IPS-15b (cell line): ENCODE results near the gene PLCB1.

Experiments
- H3K27me3 ChIP-seq: one replicate; pipeline ENCODE4 v1.6.1; 2013; ENCODE audit warnings: low read length; ENCODE audit not compliant: control insufficient read depth, insufficient read depth
- H3K36me3 ChIP-seq: one replicate; pipeline ENCODE4 v1.6.1; 2013; ENCODE audit warnings: low read length; ENCODE audit not compliant: control insufficient read depth, insufficient read depth
- H3K4me1 ChIP-seq: one replicate; pipeline ENCODE4 v1.6.1; 2013; ENCODE audit warnings: mild to moderate bottlenecking, low read length; ENCODE audit not compliant: control insufficient read depth, insufficient read depth
- H3K4me3 ChIP-seq: one replicate; pipeline ENCODE4 v1.5.1; 2013; ENCODE audit warnings: low read depth, low read length
- H3K9ac ChIP-seq: one replicate; pipeline ENCODE4 v1.6.1; 2013; ENCODE audit warnings: low read depth, mild to moderate bottlenecking, low read length
- H3K9me3 ChIP-seq: one replicate; pipeline ENCODE4 v1.6.1; 2013; ENCODE audit warnings: mild to moderate bottlenecking, low read length; ENCODE audit not compliant: control insufficient read depth, insufficient read depth

PLCB1 gene

DNA sequence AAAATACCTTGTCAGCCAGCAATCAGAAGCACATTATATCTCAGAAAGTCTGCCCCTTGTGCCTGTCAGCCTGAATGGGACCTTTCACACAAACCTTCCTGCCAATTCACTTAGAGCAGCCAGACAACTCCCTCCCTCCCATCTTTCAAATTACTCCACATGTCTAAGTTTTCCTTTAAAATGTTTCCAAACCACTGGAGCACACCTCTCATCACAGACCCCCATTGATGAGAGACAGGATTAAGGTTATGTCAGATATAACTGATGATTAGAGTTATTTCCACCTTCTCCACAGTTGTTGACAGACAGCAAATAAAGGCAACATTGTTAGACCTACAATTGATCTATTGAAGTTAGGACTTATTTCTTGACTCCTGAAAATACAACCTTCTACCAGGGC, 408.4 kb downstream of the PLCB1 start:
- Histone ChIP-seq H3K27me3 (no peaks in the 10 kb centered on the region), H3K4me3 (no peak overlapping the region), H3K4me1 (no peaks in the 10 kb centered on the region), H3K9ac (no peak overlapping the region), H3K9me3 (no peaks in the 10 kb centered on the region), H3K36me3 (no peaks in the 10 kb centered on the region)

DNA sequence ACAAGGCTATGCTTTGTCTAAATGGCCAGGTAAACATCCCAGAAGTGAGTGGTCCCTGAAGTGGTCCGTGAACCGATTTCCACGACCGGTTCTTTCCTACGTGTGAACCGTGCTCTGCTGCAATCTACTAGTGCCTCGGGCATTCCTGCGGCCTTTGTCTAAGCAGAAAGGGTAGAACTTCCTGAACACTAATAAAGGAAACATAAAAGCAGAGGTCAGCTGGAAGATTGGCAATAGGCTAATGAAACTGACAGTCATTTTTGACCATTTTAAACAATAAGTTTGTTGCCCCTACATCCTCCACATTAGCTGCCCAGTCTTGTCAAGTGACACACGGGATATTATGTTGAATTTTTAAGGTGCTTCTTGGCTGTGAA, 410.0 kb downstream of the PLCB1 start:
- Histone ChIP-seq H3K9ac (no peak overlapping the region), H3K27me3 (no peaks in the 10 kb centered on the region), H3K36me3 (no peaks in the 10 kb centered on the region), H3K9me3 (no peaks in the 10 kb centered on the region), H3K4me1 (no peaks in the 10 kb centered on the region), H3K4me3 (no peak overlapping the region)

DNA sequence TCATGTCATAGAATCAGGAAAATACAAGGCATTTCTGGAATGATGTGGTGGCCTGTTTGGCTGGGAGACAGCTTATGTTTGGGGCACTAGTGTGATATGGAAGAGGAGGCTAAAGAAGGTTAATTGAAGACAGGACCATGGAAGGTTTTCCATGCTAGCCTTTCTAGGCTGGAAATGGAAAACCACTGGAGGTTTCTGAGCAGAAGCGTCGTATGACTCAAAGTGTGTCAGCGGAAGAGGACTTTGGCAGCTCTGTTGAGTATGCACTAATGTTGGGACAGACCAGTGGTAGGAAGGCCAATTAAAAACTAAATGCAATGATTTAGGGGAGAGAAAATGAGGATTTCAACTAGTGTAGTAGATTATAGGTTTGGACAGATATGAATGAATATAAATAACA, 413.1 kb downstream of the PLCB1 start:
- Histone ChIP-seq H3K4me1 (no peaks in the 10 kb centered on the region), H3K9me3 (no peaks in the 10 kb centered on the region), H3K9ac (no peak overlapping the region), H3K4me3 (no peak overlapping the region), H3K27me3 (no peaks in the 10 kb centered on the region), H3K36me3 (no peaks in the 10 kb centered on the region)

DNA sequence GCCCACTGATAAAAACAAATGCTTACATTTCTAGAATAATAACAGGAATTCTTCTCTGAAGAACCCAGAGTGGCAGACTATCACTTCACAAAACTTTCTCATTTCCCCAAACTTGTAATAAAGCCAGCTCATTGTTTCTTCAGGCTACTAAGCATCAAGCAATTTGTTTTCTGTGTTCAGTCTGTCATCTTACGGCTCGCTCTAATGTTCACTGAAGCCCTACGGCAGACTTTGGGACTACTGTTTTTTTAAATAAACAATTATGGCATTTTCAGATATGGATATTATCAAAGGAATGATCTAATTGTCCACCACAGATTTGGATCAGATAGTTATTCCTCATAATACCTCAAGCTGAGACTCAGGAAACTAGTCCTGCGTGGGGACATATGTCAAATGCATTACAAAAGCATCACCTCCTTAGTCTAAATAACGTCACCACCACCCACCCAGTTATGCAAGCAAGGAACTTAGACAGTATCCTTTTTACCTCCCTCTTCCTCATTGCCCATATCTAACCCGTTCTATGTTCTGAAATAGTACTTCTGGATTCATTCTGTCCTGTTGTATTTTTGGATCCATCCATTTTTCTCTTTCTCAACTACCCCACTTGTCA, 415.1 kb downstream of the PLCB1 start:
- H3K9me3 ChIP-seq: no peaks in the 10 kb centered on the region
- H3K36me3 ChIP-seq: no peaks in the 10 kb centered on the region
- H3K9ac ChIP-seq: no peak overlapping the region
- H3K27me3 ChIP-seq: no peaks in the 10 kb centered on the region
- H3K4me3 ChIP-seq: no peak overlapping the region
- no peaks in the 10 kb centered on the region for H3K4me1 ChIP-seq

DNA sequence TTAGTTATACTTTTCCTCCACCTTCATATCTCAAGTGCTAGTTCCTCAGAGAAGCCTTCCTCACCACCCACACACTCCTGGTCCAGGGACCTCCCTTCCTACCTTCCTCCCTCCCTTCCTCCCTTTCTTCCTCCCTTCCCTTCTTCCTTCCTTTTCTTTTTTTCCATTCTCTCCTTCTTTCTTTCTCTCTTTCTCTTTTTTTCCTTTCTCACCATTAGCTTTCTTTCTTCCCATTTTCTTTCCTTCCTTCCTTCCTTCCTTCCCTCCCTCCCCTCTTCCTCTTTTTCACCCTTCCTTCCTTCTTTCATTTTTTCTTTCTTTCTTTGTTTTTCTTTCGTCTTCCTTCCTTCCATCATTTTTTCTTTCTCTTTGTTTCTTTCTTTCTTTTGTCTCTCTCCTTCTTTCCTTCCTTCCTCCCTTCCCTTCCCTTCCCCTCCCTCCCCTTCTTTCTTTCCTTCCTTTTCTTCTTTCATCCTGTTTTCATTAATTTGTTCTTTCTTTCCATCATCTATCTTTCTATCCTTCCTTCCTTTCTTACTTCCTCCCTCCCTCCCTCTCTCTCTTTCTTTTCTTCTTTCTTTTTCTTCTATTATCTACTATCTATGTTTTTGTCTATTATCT, 416.0 kb downstream of the PLCB1 start:
- no peak overlapping the region for H3K9ac ChIP-seq
- no peaks in the 10 kb centered on the region for H3K9me3 ChIP-seq
- H3K36me3 ChIP-seq: no peaks in the 10 kb centered on the region
- H3K27me3 ChIP-seq: no peaks in the 10 kb centered on the region
- H3K4me3 ChIP-seq: no peak overlapping the region
- no peaks in the 10 kb centered on the region for H3K4me1 ChIP-seq

DNA sequence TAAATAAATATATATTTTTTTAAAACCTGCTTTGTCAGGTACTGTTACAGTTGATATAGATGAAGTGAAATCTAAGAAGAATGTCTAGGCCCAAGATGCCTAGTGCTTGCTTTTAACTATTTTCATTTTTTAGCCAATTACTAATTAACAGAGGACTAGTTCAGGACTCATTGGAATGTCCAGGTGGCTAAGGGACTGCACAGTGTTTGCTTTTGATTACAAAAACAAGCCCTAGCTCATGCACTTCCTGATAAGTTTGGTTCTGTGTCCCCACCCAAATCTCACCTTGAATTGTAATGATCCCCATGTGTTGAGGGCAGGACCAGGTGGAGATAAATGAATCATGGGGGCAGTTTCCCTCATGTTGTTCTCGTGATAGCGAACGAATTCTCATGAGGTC, 417.1 kb downstream of the PLCB1 start:
- Histone ChIP-seq H3K9ac (no peak overlapping the region), H3K4me1 (no peaks in the 10 kb centered on the region), H3K36me3 (no peaks in the 10 kb centered on the region), H3K4me3 (no peak overlapping the region), H3K27me3 (no peaks in the 10 kb centered on the region), H3K9me3 (no peaks in the 10 kb centered on the region)

DNA sequence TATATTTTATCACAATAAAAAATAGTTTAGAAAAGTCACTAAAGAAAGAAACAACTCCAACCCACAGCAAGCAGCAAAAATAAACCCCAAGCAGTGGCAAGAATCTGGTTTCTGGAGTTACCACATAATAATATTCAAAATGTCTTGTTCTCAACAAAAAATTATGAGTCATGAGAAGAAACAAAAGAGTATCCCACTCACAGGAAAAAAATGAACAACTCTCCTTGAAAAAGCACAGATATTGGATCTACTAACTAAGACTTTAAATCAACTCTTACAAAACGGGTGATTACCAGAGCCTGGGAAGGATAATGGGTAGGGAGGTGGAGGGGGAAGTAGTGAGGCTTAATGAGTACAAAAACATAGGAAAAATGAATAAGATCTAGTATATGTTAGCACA, 425.6 kb downstream of the PLCB1 start:
- Histone ChIP-seq H3K9ac (no peak overlapping the region), H3K36me3 (no peaks in the 10 kb centered on the region), H3K4me3 (no peak overlapping the region), H3K9me3 (no peaks in the 10 kb centered on the region), H3K4me1 (no peaks in the 10 kb centered on the region), H3K27me3 (no peaks in the 10 kb centered on the region)

DNA sequence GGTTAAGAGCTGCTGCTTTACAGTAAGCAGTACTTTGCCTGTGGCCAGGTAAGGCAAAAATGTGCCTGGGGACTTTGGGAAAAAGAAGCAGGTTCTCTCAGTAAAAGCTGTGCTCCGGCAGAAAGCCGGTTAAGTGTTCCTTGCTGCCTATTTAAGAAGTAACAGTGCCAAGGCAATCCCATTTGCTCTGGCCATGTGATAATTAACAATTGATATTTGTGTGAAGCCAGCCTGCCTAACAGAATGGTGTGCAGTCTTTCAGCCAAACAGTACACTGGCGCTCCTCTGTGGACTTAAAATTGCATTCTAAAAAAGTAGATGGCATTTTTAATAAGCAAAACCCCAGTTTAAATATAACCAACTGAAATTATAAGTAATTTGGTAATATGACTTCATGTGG, 430.3 kb downstream of the PLCB1 start:
- Histone ChIP-seq H3K27me3 (no peaks in the 10 kb centered on the region), H3K4me3 (no peak overlapping the region), H3K36me3 (no peaks in the 10 kb centered on the region), H3K4me1 (no peaks in the 10 kb centered on the region), H3K9ac (no peak overlapping the region), H3K9me3 (no peaks in the 10 kb centered on the region)

DNA sequence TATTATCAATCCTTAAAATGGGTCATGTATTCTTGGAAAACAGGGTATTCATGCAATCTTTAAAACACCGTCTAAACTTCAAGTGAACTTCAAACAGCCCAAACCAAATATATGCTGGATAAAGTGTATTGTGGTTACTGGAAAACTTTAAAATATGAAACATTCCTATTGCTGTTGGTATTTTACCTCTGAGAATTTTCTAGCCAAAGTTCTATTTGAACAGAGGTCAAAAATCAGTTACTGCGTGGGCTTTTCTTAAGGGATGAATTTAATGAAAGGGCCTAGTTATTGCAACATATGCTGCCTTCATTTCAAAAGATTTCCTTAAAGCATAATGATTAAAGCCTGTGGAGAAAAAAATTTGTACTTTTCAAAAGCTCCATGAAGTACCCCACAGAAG, 436.0 kb downstream of the PLCB1 start:
- Histone ChIP-seq H3K9ac (no peak overlapping the region), H3K36me3 (no peaks in the 10 kb centered on the region), H3K4me1 (no peaks in the 10 kb centered on the region), H3K27me3 (no peaks in the 10 kb centered on the region), H3K4me3 (no peak overlapping the region), H3K9me3 (no peaks in the 10 kb centered on the region)

DNA sequence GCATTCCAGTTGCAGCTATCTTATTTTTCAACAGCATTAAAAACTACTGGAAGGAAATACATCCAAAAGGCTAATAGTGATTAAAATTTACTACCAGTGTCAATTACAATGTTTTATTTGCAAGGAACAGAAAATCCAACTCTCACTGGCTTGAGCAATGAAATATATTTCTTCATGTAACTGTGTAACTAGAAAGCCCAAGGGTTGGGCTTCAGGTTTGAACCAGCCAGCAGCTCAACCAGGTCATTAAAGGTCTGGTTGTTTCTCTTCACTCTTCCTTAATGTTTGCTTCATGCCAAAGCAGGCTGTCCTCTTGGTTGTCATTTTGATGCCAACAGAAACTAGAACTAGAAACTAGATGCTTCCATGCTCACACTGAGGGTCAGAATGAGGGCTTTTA, 437.7 kb downstream of the PLCB1 start:
- H3K4me3 ChIP-seq: no peak overlapping the region
- no peaks in the 10 kb centered on the region for H3K9me3 ChIP-seq
- H3K36me3 ChIP-seq: no peaks in the 10 kb centered on the region
- no peaks in the 10 kb centered on the region for H3K27me3 ChIP-seq
- no peaks in the 10 kb centered on the region for H3K4me1 ChIP-seq
- H3K9ac ChIP-seq: no peak overlapping the region

DNA sequence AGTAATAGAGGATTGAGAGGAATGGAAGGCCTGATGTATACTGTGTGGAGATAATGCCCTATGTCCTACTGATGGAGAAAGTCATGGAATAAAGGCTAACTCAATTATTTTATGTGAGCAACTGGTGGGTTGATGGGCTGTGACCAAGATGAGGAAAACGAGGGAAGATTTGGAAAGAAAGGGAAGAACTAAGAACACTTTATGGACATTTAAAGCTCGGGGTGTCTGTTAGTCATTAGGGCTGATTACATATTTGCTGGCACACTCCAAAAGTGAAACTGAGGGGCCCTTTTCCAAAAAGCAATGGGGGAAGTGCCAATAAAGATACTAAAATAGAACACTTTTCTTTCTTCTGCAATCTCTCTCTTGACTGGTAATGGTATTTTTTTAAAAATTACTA, 439.5 kb downstream of the PLCB1 start:
- Histone ChIP-seq H3K4me3 (no peak overlapping the region), H3K4me1 (peaks cover 3% of the 10 kb centered on the region)

DNA sequence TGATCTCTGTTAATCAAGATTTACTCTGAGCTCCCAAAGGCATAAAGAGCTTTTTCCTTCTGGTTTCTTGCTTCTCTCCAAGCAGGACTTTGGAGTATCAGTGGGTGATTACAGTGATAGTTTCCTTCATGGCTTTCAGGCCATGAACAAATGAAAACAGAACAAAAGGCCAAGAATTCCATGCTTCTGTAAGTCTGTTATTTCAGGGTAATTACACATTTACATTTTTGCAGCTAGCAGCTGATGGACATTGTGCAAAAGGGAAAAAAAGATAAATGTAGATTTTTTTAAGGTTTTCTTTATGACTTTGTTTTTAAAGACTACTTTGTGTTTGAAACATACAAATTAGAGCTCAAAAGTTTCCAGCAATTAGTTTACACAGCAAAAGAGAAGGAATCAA, 441.6 kb downstream of the PLCB1 start:
- Histone ChIP-seq H3K9ac (no peak overlapping the region), H3K9me3 (no peaks in the 10 kb centered on the region), H3K4me1 (peaks cover 3% of the 10 kb centered on the region), H3K4me3 (no peak overlapping the region), H3K27me3 (no peaks in the 10 kb centered on the region), H3K36me3 (no peaks in the 10 kb centered on the region)

More for the DNA sequence above, 439.5 kb downstream of the PLCB1 start:
- no peaks in the 10 kb centered on the region for H3K9me3 ChIP-seq
- no peaks in the 10 kb centered on the region for H3K36me3 ChIP-seq
- no peak overlapping the region for H3K9ac ChIP-seq
- no peaks in the 10 kb centered on the region for H3K27me3 ChIP-seq
